Endothelial cell of umbilical vein (primary cell): ENCODE measurements around the gene AK9. TPM values are rescaled to one million over a fixed set of nuclear protein-coding genes. Genes with fewer than 3 reads are reported as not detected.

Experiments used
- BruUV-seq: library from RNA; stranded (reverse); fragments of 400-500 nt; replicated peaks from 2 replicates; lab custom pipeline; 2021; lab: Mats Ljungman, UMichigan
- CTCF ChIA-PET: fragments of 300-600, 350-600 bp; sonication (Branson Sonifier 250); formaldehyde crosslinking; loops from one replicate; lab custom pipeline; 2021; ENCODE audit warnings: antibody characterized with exemption, inconsistent platforms; lab: Charles Lee
- POLR2A ChIA-PET: fragments of 300-600, 350-600 bp; sonication (Branson Sonifier 250); formaldehyde crosslinking; loops from one replicate; lab custom pipeline; 2021; ENCODE audit warnings: antibody characterized with exemption, inconsistent platforms; lab: Charles Lee
- DNase-seq: peaks from one replicate; pipeline ENCODE4 v3.0.0-alpha.2; 2011; ENCODE audit warnings: low read depth, low spot score
- FAIRE-seq: peaks from 2 replicates; lab custom pipeline; 2011; peaks lifted over from hg19 to GRCh38; lab: Jason Lieb, UNC
- H2AFZ ChIP-seq: 2 replicates; pipeline ENCODE4 v1.6.0; 2012; ENCODE audit warnings: low read depth, low read length, control low read depth, inconsistent platforms
- H3K27ac ChIP-seq: 2 replicates; pipeline ENCODE4 v1.5.1; 2011; ENCODE audit warnings: low read depth, mild to moderate bottlenecking, control low read depth, low read length, moderate library complexity; ENCODE audit not compliant: insufficient read depth
- H3K27me3 ChIP-seq, 2 experiments: 2 replicates each; pipeline versions ENCODE4 v1.6.0 to v1.6.1; 2011; ENCODE audit warnings: low read length in 2 of 2, mixed read lengths in 1 of 2; ENCODE audit not compliant: control insufficient read depth in 2 of 2, insufficient read depth in 2 of 2
- H3K36me3 ChIP-seq, 2 experiments: 2 replicates in 1 of 2; 3 replicates in 1 of 2; pipeline ENCODE4 v1.5.1; 2011; ENCODE audit warnings: low read length in 2 of 2, mild to moderate bottlenecking in 1 of 2, moderate library complexity in 1 of 2; ENCODE audit not compliant: control insufficient read depth in 2 of 2, insufficient read depth in 2 of 2; ENCODE audit errors: extremely low read depth in 1 of 2
- H3K4me1 ChIP-seq: 3 replicates; pipeline ENCODE4 v1.5.1; 2011; ENCODE audit warnings: mild to moderate bottlenecking, low read length; ENCODE audit not compliant: control insufficient read depth, insufficient read depth; ENCODE audit errors: extremely low read depth
- H3K4me2 ChIP-seq: 2 replicates; pipeline ENCODE4 v1.6.1; 2011; ENCODE audit warnings: low read length, control low read depth, mixed read lengths; ENCODE audit not compliant: insufficient read depth
- H3K4me3 ChIP-seq, 3 experiments: fragments of 200-600 bp in 1 of 3; sonication (generic), shearing (Covaris generic) in 1 of 3; replicated peaks in 1 of 3; 2 replicates each; pipeline ENCODE4 v1.5.1; 2011 to 2016; ENCODE audit warnings: control low read depth in 3 of 3, low read length in 3 of 3, mild to moderate bottlenecking in 2 of 3, inconsistent platforms in 1 of 3, low read depth in 1 of 3, moderate library complexity in 1 of 3; ENCODE audit not compliant: insufficient read depth in 1 of 3
- H3K79me2 ChIP-seq: 2 replicates; pipeline ENCODE4 v1.6.0; 2012; ENCODE audit warnings: low read length, inconsistent platforms; ENCODE audit not compliant: control insufficient read depth, insufficient read depth
- H3K9ac ChIP-seq: replicated peaks from 2 replicates; pipeline ENCODE3; 2011; ENCODE audit warnings: low read length, control low read depth; ENCODE audit not compliant: insufficient read depth; ENCODE audit errors: extremely low read depth
- H3K9me1 ChIP-seq: replicated peaks from 3 replicates; pipeline ENCODE4 v1.6.0; 2011; ENCODE audit warnings: mild to moderate bottlenecking, low read length; ENCODE audit not compliant: control insufficient read depth, insufficient read depth; ENCODE audit errors: extremely low read depth
- H3K9me3 ChIP-seq: replicated peaks from 2 replicates; pipeline ENCODE4 v1.5.1; 2012; ENCODE audit warnings: low read length, inconsistent platforms; ENCODE audit not compliant: control insufficient read depth, insufficient read depth
- H4K20me1 ChIP-seq: replicated peaks from 2 replicates; pipeline ENCODE3; 2011; ENCODE audit warnings: mild to moderate bottlenecking, low read length; ENCODE audit not compliant: control insufficient read depth, insufficient read depth; ENCODE audit errors: extremely low read depth
- CTCF ChIP-seq, 2 donors: IDR thresholded peaks; 1 replicate in 1 of 2; 2 replicates in 1 of 2; pipeline ENCODE4 v1.5.1; 2011; ENCODE audit warnings: low read length in 2 of 2, mild to moderate bottlenecking in 2 of 2, moderate library complexity in 2 of 2, control low read depth in 1 of 2, inconsistent platforms in 1 of 2, low read depth in 1 of 2; ENCODE audit not compliant: insufficient read depth in 1 of 2; ENCODE audit errors: extremely low read depth in 1 of 2
- EZH2 ChIP-seq: IDR thresholded peaks from 2 replicates; pipeline ENCODE4 v1.6.1; 2012; ENCODE audit warnings: borderline replicate concordance, low read depth, mild to moderate bottlenecking, moderate library complexity, low read length, inconsistent platforms; ENCODE audit not compliant: severe bottlenecking
- FOS ChIP-seq: IDR thresholded peaks from 2 replicates; pipeline ENCODE4 v1.6.1; 2011; ENCODE audit warnings: mild to moderate bottlenecking, low read length, moderate library complexity, borderline replicate concordance; ENCODE audit not compliant: insufficient read depth
- GATA2 ChIP-seq: IDR thresholded peaks from 2 replicates; pipeline ENCODE4 v1.7.0; 2011; ENCODE audit warnings: low read depth, mild to moderate bottlenecking, moderate library complexity, mixed read lengths, low read length; ENCODE audit not compliant: insufficient read length, insufficient read depth
- JUN ChIP-seq: IDR thresholded peaks from 2 replicates; pipeline ENCODE4 v1.6.1; 2011; ENCODE audit warnings: borderline replicate concordance, low read depth; ENCODE audit not compliant: insufficient read length, insufficient read depth
- MAX ChIP-seq: IDR thresholded peaks from 2 replicates; pipeline ENCODE4 v1.6.1; 2011; ENCODE audit not compliant: insufficient read depth, insufficient read length
- MYC ChIP-seq: IDR thresholded peaks from one replicate; pipeline ENCODE4 v1.6.1; 2011; ENCODE audit warnings: mild to moderate bottlenecking, low read depth, low read length
- POLR2A ChIP-seq: IDR thresholded peaks from 2 replicates; pipeline ENCODE4 v1.6.1; 2012; ENCODE audit warnings: low read depth, mild to moderate bottlenecking, control low read depth, low read length
- POLR2AphosphoS5 ChIP-seq: IDR thresholded peaks from 2 replicates; pipeline ENCODE4 v1.6.1; 2012; ENCODE audit warnings: low read depth, mild to moderate bottlenecking, control low read depth, low read length, moderate library complexity; ENCODE audit not compliant: insufficient read depth
- dilution Hi-C: fragments of 300-500 bp; cut with MboI; formaldehyde crosslinking; loops from one replicate; pipeline ENCODE4 v1.15.0; 2019; ENCODE audit warnings: low sequenced_read_pairs; ENCODE audit not compliant: extremely low pct_ligation_motif_present
- intact Hi-C: fragments of 100-400 bp; cut with micrococcal nuclease; formaldehyde crosslinking; loops from one replicate; pipeline ENCODE4 v1.10.0; 2022
- polyA plus RNA-seq, 4 experiments: library from polyadenylated mRNA; depleted of rRNA in 3 of 4; stranded (reverse) in 3 of 4; unstranded in 1 of 4; fragments of >200 nt; gene quantifications; 2 replicates each; pipeline versions ENCODE4 v1.2.1 to v1.2.3, GENCODE V29; 2011 to 2012; ENCODE audit warnings: missing spikeins in 1 of 4
- total RNA-seq: library from RNA; stranded (reverse); gene quantifications from 2 replicates; pipeline ENCODE4 v1.2.3, GENCODE V29; 2021

The AK9 gene
- total and polyA plus RNA-seq, 2 donors (not counting 3 experiments of a cell fraction or from before 2014, with no cell fraction given), result 1.4 to 3.2 TPM

- Histone ChIP-seq H3K36me3 (no peaks in the 10 kb centered on the region), H3K27ac (no peak overlapping the region), H3K79me2 (no peaks in the 10 kb centered on the region), H3K9me1 (no peaks in the 10 kb centered on the region), H3K4me3 (no peak overlapping the region), H3K27me3 (peaks cover 14 to 21% of the 10 kb centered on the region in 2 experiments), H3K9me3 (no peaks in the 10 kb centered on the region), H3K4me1 (no peaks in the 10 kb centered on the region), H3K4me2 (no peak overlapping the region), H3K9ac (no peak overlapping the region), H4K20me1 (no peaks in the 10 kb centered on the region), H2AFZ (no peak overlapping the region)
- BruUV-seq, result no TSS peak
- FAIRE-seq (no peak), DNase-seq (no peak)
- ChIA-PET CTCF (interaction anchor here (0.9 to 1.6 kb wide), 4 partner anchors 11 to 36 kb away, joined by 3 read pairs; no protein-coding TSS in a partner anchor), POLR2A (no interaction called here)
- intact Hi-C loops, result no loop called here
- dilution Hi-C loops, result no loop called here
- no peak for TF ChIP-seq GATA2
Observed at GRCh38 chr6:109496036-109496772, 194.8 kb downstream of the AK9 start.

GRCh38 chr6:109493865-109494264 lies 197.1 kb downstream of the AK9 start:
- Histone ChIP-seq H3K4me2 (no peak overlapping the region), H3K79me2 (no peaks in the 10 kb centered on the region), H3K9me1 (no peaks in the 10 kb centered on the region), H3K9ac (no peak overlapping the region), H3K4me3 (no peak overlapping the region), H3K27ac (no peak overlapping the region), H3K36me3 (no peaks in the 10 kb centered on the region), H4K20me1 (no peaks in the 10 kb centered on the region), H2AFZ (no peak overlapping the region), H3K9me3 (no peaks in the 10 kb centered on the region), H3K27me3 (peaks cover 17 to 21% of the 10 kb centered on the region in 2 experiments), H3K4me1 (no peaks in the 10 kb centered on the region)
- DNase-seq, result no peak
- CTCF ChIA-PET, result interaction anchor here (1.3 kb wide), 1 partner anchor 9 kb away, joined by 4 read pairs; no protein-coding TSS in a partner anchor
- intact Hi-C loops (no loop called here), dilution Hi-C loops (no loop called here)
- no peak for FAIRE-seq
- TF ChIP-seq CTCF (IDR thresholded peaks at IDR 0.05; ENCODE audit: extremely low read depth in 1 of 2, insufficient read depth in 1 of 2, low read depth in 1 of 2, low read length in 2 of 2), result no peak
- no peak for TF ChIP-seq JUN
- TF ChIP-seq POLR2A, result no peak
- TF ChIP-seq GATA2, result no peak
- no peak for TF ChIP-seq MAX
- no peak for TF ChIP-seq MYC
- no peak for TF ChIP-seq FOS
- TF ChIP-seq EZH2, result no peak
- no peak for TF ChIP-seq POLR2AphosphoS5
- POLR2A ChIA-PET, result no interaction called here
- BruUV-seq, result no TSS peak
